H9 (cell line): ENCODE data around the gene CHD3. TPM values are rescaled to one million over a fixed set of nuclear protein-coding genes. Genes with fewer than 3 reads are reported as not detected.

Experiments
- DNase-seq: peaks from one replicate; pipeline ENCODE4 v3.0.0-alpha.2; 2017
- H2AFZ ChIP-seq: one replicate; pipeline ENCODE4 v1.6.1; 2013; ENCODE audit warnings: mild to moderate bottlenecking, low read length, control low read depth, moderate library complexity
- H2AK5ac ChIP-seq: 2 replicates; pipeline ENCODE4 v1.6.1; 2013; ENCODE audit warnings: low read length, control low read depth, mixed read lengths; ENCODE audit not compliant: insufficient read length
- H2BK120ac ChIP-seq: one replicate; pipeline ENCODE4 v1.6.1; 2013; ENCODE audit warnings: low read depth, mild to moderate bottlenecking, low read length, control low read depth, inconsistent platforms; ENCODE audit not compliant: poor library complexity, severe bottlenecking
- H2BK12ac ChIP-seq: 2 replicates; pipeline ENCODE4 v1.6.1; 2013; ENCODE audit warnings: low read length, control low read depth, mixed read lengths, low read depth; ENCODE audit not compliant: insufficient read length
- H2BK15ac ChIP-seq: 2 replicates; pipeline ENCODE4 v1.6.1; 2013; ENCODE audit warnings: low read depth, low read length, control low read depth
- H2BK20ac ChIP-seq: one replicate; pipeline ENCODE4 v1.6.1; 2013; ENCODE audit warnings: low read depth, mild to moderate bottlenecking, low read length, control low read depth, inconsistent platforms; ENCODE audit not compliant: poor library complexity, severe bottlenecking
- H2BK5ac ChIP-seq: 2 replicates; pipeline ENCODE4 v1.6.1; 2013; ENCODE audit warnings: low read length, control low read depth, mixed read lengths; ENCODE audit not compliant: insufficient read length
- H3K14ac ChIP-seq: 2 replicates; pipeline ENCODE4 v1.6.1; 2013; ENCODE audit warnings: low read length, control low read depth; ENCODE audit not compliant: insufficient read depth
- H3K18ac ChIP-seq: 2 replicates; pipeline ENCODE4 v1.6.1; 2013; ENCODE audit warnings: low read depth, mild to moderate bottlenecking, mixed read lengths, low read length, control low read depth; ENCODE audit not compliant: insufficient read length
- H3K23ac ChIP-seq: 2 replicates; pipeline ENCODE4 v1.6.1; 2013; ENCODE audit warnings: low read length, control low read depth, mixed read lengths, low read depth; ENCODE audit not compliant: insufficient read length
- H3K23me2 ChIP-seq: 2 replicates; pipeline ENCODE4 v1.6.1; 2013; ENCODE audit warnings: low read depth, mild to moderate bottlenecking, mixed read lengths, low read length, control low read depth; ENCODE audit not compliant: insufficient read length, poor library complexity, severe bottlenecking
- H3K27ac ChIP-seq: 2 replicates; pipeline ENCODE4 v1.5.1; 2013; ENCODE audit warnings: low read length, control low read depth, mixed read lengths, low read depth; ENCODE audit not compliant: insufficient read length
- H3K27me3 ChIP-seq: 2 replicates; pipeline ENCODE4 v1.6.1; 2013; ENCODE audit warnings: low read length, control low read depth, inconsistent platforms; ENCODE audit not compliant: insufficient read depth
- H3K4ac ChIP-seq: 2 replicates; pipeline ENCODE4 v1.6.1; 2013; ENCODE audit warnings: low read depth, mild to moderate bottlenecking, control low read depth, inconsistent platforms, low read length, moderate library complexity
- H3K4me1 ChIP-seq: 2 replicates; pipeline ENCODE4 v1.6.1; 2013; ENCODE audit warnings: low read length, control low read depth, inconsistent platforms; ENCODE audit not compliant: insufficient read depth
- H3K4me2 ChIP-seq: 2 replicates; pipeline ENCODE4 v1.6.1; 2013; ENCODE audit warnings: low read length, control low read depth, mixed read lengths; ENCODE audit not compliant: insufficient read length, insufficient read depth
- H3K56ac ChIP-seq: 2 replicates; pipeline ENCODE4 v1.6.1; 2013; ENCODE audit warnings: low read depth, mild to moderate bottlenecking, mixed read lengths, low read length, control low read depth; ENCODE audit not compliant: insufficient read length
- H3K79me1 ChIP-seq: 2 replicates; pipeline ENCODE4 v1.6.1; 2013; ENCODE audit warnings: low read depth, mild to moderate bottlenecking, moderate library complexity, low read length, control low read depth, inconsistent platforms; ENCODE audit not compliant: insufficient read depth, poor library complexity, severe bottlenecking
- H3K79me2 ChIP-seq: 2 replicates; pipeline ENCODE4 v1.6.1; 2013; ENCODE audit warnings: low read length, control low read depth, inconsistent platforms; ENCODE audit not compliant: insufficient read depth
- H3K9ac ChIP-seq: 2 replicates; pipeline ENCODE4 v1.6.1; 2013; ENCODE audit warnings: low read length, control low read depth, mixed read lengths; ENCODE audit not compliant: insufficient read length; ENCODE audit errors: extremely low read depth
- H3K9me3 ChIP-seq: one replicate; pipeline ENCODE4 v1.6.1; 2013; ENCODE audit warnings: low read depth, low read length, inconsistent platforms; ENCODE audit not compliant: control insufficient read depth
- H3T11ph ChIP-seq: one replicate; pipeline ENCODE4 v1.6.1; 2013; ENCODE audit warnings: mild to moderate bottlenecking, low read length, control low read depth, inconsistent platforms
- H4K20me1 ChIP-seq: one replicate; pipeline ENCODE4 v1.6.1; 2013; ENCODE audit not compliant: control insufficient read depth, insufficient read length, insufficient read depth
- H4K5ac ChIP-seq: 2 replicates; pipeline ENCODE4 v1.6.1; 2013; ENCODE audit warnings: low read depth, mild to moderate bottlenecking, mixed read lengths, low read length, control low read depth; ENCODE audit not compliant: insufficient read length
- H4K8ac ChIP-seq: replicated peaks from 2 replicates; pipeline ENCODE4 v1.6.1; 2013; ENCODE audit warnings: low read length, control low read depth, mixed read lengths, low read depth; ENCODE audit not compliant: insufficient read length
- H4K91ac ChIP-seq: 2 replicates; pipeline ENCODE4 v1.6.1; 2013; ENCODE audit warnings: low read depth, mild to moderate bottlenecking, moderate library complexity, mixed read lengths, low read length, control low read depth; ENCODE audit not compliant: insufficient read length
- H3K27ac Mint-ChIP-seq, 3 experiments: 2 replicates in 2 of 3; 3 replicates in 1 of 3; pipeline ENCODE4 v1.8.0; 2020 to 2021; ENCODE audit warnings: mixed read lengths in 3 of 3, mild to moderate bottlenecking in 1 of 3, moderate library complexity in 1 of 3
- H3K27me3 Mint-ChIP-seq: 2 replicates; pipeline ENCODE4 v1.8.0; 2021; ENCODE audit warnings: low read depth, mild to moderate bottlenecking, moderate library complexity, mixed read lengths
- H3K36me3 Mint-ChIP-seq, 3 experiments: 2 replicates in 2 of 3; 3 replicates in 1 of 3; pipeline ENCODE4 v1.8.0; 2020 to 2021; ENCODE audit warnings: low read depth in 3 of 3, mixed read lengths in 3 of 3; ENCODE audit not compliant: insufficient read depth in 1 of 3
- H3K4me1 Mint-ChIP-seq, 2 experiments: 2 replicates each; pipeline ENCODE4 v1.8.0; 2020; ENCODE audit warnings: mixed read lengths in 2 of 2
- H3K4me3 Mint-ChIP-seq, 2 experiments: 2 replicates in 1 of 2; 3 replicates in 1 of 2; pipeline ENCODE4 v1.8.0; 2020 to 2021; ENCODE audit warnings: mild to moderate bottlenecking in 2 of 2, mixed read lengths in 2 of 2, moderate library complexity in 1 of 2
- H3K9me3 Mint-ChIP-seq, 2 experiments: 2 replicates in 1 of 2; 3 replicates in 1 of 2; pipeline ENCODE4 v1.8.0; 2020; ENCODE audit warnings: mild to moderate bottlenecking in 2 of 2, mixed read lengths in 2 of 2, moderate library complexity in 1 of 2
- WGBS: extraction: QIAGEN DNeasy Blood & Tissue Kit; methylation state at CpG from one replicate; pipeline ENCODE4 v1.1.7; 2013; ENCODE audit warnings: missing lambda C conversion rate, low lambda C conversion rate, mixed read lengths; ENCODE audit not compliant: insufficient read length; ENCODE audit errors: extremely low coverage; 5-methylcytosine and 5-hydroxymethylcytosine counted together
- total RNA-seq: library from RNA; stranded (reverse); gene quantifications from 2 replicates; pipeline ENCODE4 v1.2.1, GENCODE V29; 2021
- TF ChIP-seq, protein P1 (sequence below): fragments of 200-600 bp; sonication (generic); conservative IDR thresholded peaks from 3 replicates; pipeline ENCODE4 v1.8.0; 2021; ENCODE audit warnings: antibody characterized with exemption, mild to moderate bottlenecking

Gene CHD3
- total RNA-seq, 1 experiment from 2014 or later, result 33.2 TPM

DNA sequence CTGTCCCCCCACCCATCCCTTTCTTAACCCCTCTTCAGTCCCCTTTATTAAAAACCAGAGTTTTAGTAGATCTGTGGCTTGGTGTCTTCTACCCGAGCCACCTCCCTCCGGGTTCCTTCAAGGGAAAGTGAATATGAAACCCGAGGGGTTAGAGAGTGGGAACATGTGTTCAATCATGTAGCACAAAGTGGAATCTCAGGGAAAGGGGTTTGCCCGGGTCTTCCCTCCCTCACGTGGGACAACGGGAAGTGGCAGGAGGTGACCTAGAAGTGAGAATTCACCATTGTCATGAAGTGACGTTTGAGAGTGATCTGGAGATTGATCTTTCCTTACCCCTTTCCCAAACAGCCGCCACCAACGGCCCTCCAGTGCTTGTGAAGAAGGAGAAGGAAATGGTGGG lies 22.5 kb downstream of the CHD3 start:
- H3K9me3 ChIP-seq, result no peaks in the 10 kb centered on the region
- no CpG with 5 or more reads among the region's 9 CpGs for WGBS
- H2BK5ac ChIP-seq, result no peak overlapping the region
- Mint-ChIP-seq H3K27ac (no peak overlapping the region), H3K27me3 (peaks cover 18% of the 10 kb centered on the region), H3K4me3 (no peak overlapping the region), H3K36me3 (peaks cover 0 to 35% (median 8%) of the 10 kb centered on the region in 3 experiments; a peak in 5 of 7 replicates), H3K9me3 (no peaks in the 10 kb centered on the region), H3K4me1 (peaks cover 8% of the 10 kb centered on the region in 2 experiments)
- H2AFZ ChIP-seq, result no peak overlapping the region
- no peak overlapping the region for H3T11ph ChIP-seq
- peaks cover 8% of the 10 kb centered on the region for H3K23me2 ChIP-seq
- no peaks in the 10 kb centered on the region for H3K79me2 ChIP-seq
- peaks cover 6% of the 10 kb centered on the region for H3K27me3 ChIP-seq
- no peak overlapping the region for H4K8ac ChIP-seq
- no peak overlapping the region for H3K56ac ChIP-seq
- H3K4me2 ChIP-seq, result no peak overlapping the region
- no peak overlapping the region for H2BK12ac ChIP-seq
- H3K4ac ChIP-seq, result no peak overlapping the region
- H2BK20ac ChIP-seq, result no peak overlapping the region
- no peak overlapping the region for H2BK15ac ChIP-seq
- H3K27ac ChIP-seq, result no peak overlapping the region
- H3K9ac ChIP-seq, result no peak overlapping the region
- H3K14ac ChIP-seq, result no peak overlapping the region
- no peak overlapping the region for H4K5ac ChIP-seq
- no peaks in the 10 kb centered on the region for H3K79me1 ChIP-seq
- no peak overlapping the region for H2AK5ac ChIP-seq
- no peaks in the 10 kb centered on the region for H3K4me1 ChIP-seq
- no peak overlapping the region for H3K23ac ChIP-seq
- no peak overlapping the region for H2BK120ac ChIP-seq
- TF ChIP-seq, protein P1, sequence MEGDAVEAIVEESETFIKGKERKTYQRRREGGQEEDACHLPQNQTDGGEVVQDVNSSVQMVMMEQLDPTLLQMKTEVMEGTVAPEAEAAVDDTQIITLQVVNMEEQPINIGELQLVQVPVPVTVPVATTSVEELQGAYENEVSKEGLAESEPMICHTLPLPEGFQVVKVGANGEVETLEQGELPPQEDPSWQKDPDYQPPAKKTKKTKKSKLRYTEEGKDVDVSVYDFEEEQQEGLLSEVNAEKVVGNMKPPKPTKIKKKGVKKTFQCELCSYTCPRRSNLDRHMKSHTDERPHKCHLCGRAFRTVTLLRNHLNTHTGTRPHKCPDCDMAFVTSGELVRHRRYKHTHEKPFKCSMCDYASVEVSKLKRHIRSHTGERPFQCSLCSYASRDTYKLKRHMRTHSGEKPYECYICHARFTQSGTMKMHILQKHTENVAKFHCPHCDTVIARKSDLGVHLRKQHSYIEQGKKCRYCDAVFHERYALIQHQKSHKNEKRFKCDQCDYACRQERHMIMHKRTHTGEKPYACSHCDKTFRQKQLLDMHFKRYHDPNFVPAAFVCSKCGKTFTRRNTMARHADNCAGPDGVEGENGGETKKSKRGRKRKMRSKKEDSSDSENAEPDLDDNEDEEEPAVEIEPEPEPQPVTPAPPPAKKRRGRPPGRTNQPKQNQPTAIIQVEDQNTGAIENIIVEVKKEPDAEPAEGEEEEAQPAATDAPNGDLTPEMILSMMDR, result no peak
- no peak overlapping the region for H4K91ac ChIP-seq
- H4K20me1 ChIP-seq, result no peaks in the 10 kb centered on the region
- no peak for DNase-seq
- no peak overlapping the region for H3K18ac ChIP-seq
